ENCODE measurements around the gene PARP6.

DNA sequence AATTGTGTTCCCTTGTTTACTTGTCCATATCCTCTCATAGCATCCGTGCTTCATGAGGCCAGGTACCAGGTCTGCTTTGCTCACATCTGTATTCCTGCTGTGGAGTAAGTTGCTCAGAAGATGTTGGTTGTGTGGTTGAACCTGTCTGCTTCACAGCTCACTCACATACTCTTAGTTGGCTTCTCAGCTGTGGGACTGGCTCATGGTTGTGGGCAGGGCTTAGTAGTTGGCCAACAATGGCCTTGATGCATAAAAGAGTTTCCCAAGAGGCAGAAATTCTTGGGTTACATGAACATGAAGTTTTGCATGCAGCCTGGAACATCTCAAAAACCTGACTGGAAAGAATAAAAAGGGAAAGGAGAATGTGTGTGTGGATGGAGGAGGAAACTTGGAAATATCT, 30.6 kb upstream of the PARP6 start:
- TF ChIP-seq, protein P1, sequence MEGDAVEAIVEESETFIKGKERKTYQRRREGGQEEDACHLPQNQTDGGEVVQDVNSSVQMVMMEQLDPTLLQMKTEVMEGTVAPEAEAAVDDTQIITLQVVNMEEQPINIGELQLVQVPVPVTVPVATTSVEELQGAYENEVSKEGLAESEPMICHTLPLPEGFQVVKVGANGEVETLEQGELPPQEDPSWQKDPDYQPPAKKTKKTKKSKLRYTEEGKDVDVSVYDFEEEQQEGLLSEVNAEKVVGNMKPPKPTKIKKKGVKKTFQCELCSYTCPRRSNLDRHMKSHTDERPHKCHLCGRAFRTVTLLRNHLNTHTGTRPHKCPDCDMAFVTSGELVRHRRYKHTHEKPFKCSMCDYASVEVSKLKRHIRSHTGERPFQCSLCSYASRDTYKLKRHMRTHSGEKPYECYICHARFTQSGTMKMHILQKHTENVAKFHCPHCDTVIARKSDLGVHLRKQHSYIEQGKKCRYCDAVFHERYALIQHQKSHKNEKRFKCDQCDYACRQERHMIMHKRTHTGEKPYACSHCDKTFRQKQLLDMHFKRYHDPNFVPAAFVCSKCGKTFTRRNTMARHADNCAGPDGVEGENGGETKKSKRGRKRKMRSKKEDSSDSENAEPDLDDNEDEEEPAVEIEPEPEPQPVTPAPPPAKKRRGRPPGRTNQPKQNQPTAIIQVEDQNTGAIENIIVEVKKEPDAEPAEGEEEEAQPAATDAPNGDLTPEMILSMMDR (IDR thresholded peaks at IDR 0.05) = no peak
- TF ChIP-seq EP300 (IDR thresholded peaks at IDR 0.05) (no peak), POLR2A (IDR thresholded peaks at IDR 0.05) (no peak)

Data from ovary (tissue), 3 donors.